Amygdala (tissue), 56 donors: ENCODE data around the gene HAVCR2.
"Not testable (repeated sequence)": the region's sequence is repeated elsewhere in the genome, so short reads cannot be mapped to it uniquely, and the experiment has no call there.

Experiments
- DNase-seq, 56 donors: peaks; one replicate each; lab custom pipeline; 2025; lab: John Stamatoyannopoulos, UW

The HAVCR2 gene

GRCh38 chr5:157047898-157048297, 60.9 kb downstream of the HAVCR2 start:
- DNase-seq: no peak

- not testable (repeated sequence) for DNase-seq
Observed at GRCh38 chr5:157047016-157047415, 61.8 kb downstream of the HAVCR2 start.

DNA sequence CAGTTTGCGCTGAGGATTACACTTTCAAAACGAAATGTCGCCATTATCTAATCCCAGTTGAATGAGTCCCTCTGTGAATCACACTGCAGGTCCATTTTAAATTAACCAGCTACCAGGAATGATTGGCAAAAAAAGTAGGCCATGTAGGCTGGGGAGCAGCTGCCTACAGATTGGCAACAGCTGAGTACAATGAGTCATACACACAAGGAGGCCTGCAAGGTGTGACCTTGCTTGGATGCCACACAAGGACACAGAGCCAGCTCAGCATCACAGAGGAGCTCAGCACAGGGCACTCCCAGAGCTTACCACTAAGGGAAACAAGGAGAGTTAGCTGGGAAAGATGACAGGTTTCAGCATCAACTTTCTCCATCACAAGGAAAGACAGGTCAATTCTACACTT, 62.8 kb downstream of the HAVCR2 start:
- peak in 3 of 56 donors; percentile 1 to 3 (median 2) for DNase-seq

- DNase-seq: no peak
Observed at GRCh38 chr5:157045601-157046000, 63.2 kb downstream of the HAVCR2 start.

DNA sequence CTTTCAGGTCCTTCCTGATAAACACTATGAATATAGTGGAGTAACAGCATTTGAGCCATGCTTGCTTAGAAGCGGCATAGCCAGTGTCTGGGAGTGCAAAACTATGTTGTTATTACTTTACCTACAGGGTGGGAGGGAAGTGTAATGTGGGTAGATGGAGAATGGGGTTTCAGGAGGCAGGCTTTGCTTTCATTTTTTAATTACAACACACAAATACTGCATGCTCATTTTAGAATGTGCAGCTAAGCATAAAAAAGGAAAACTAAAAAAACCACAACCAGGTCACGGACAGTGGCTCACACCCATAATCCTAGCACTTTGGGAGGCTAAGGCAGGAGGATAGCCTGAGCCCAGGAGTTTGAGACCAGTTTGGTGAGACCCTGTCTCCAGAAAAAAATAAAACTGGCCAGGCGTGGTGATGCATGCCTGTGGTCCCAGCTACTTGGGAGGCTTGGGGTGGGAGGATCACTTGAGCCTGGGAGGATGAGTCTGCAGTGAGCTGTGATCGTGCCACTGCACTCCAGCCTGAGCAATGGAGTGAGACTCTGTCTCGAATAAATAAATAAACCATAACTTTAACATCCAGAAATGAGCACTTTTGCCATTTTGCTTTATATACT, 70.2 kb downstream of the HAVCR2 start:
- no peak for DNase-seq
